IPS-18a (cell line): ENCODE measurements around the gene HEXD.

ENCODE experiments used
- H3K27ac ChIP-seq: one replicate; pipeline ENCODE4 v1.5.1; 2013; ENCODE audit warnings: low read length
- H3K27me3 ChIP-seq: one replicate; pipeline ENCODE4 v1.6.1; 2013; ENCODE audit warnings: mild to moderate bottlenecking, low read length; ENCODE audit not compliant: control insufficient read depth, insufficient read depth
- H3K36me3 ChIP-seq: one replicate; pipeline ENCODE4 v1.6.1; 2013; ENCODE audit warnings: low read depth, low read length; ENCODE audit not compliant: control insufficient read depth
- H3K4me1 ChIP-seq: one replicate; pipeline ENCODE4 v1.6.1; 2013; ENCODE audit warnings: low read depth, low read length; ENCODE audit not compliant: control insufficient read depth
- H3K4me3 ChIP-seq: one replicate; pipeline ENCODE4 v1.5.1; 2013; ENCODE audit warnings: low read length
- H3K9ac ChIP-seq: one replicate; pipeline ENCODE4 v1.6.1; 2013; ENCODE audit warnings: mild to moderate bottlenecking, low read length, moderate library complexity
- H3K9me3 ChIP-seq: one replicate; pipeline ENCODE4 v1.6.1; 2013; ENCODE audit warnings: low read depth, low read length; ENCODE audit not compliant: control insufficient read depth

HEXD gene

DNA sequence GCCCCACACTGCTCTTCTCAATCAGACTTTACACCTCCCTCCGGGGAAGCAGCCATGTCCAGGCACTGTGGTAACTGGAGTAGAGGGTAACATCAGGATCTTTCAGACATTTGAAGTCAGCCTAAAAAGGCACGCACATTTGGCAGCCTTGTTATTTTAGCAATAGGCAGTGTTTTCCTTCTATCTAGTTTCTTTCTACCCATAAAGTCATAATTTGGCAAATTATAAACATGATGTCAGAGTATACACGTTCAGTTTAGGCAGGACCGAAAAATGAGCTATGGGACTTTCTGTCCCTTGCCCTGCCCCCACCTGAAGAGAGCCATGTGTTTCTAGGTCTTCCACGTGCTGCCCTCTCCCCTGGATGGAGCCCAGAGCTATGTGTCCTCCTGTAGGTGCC, 61.5 kb downstream of the HEXD start:
- no peak overlapping the region for H3K27ac ChIP-seq
- no peaks in the 10 kb centered on the region for H3K9me3 ChIP-seq
- no peak overlapping the region for H3K9ac ChIP-seq
- H3K27me3 ChIP-seq = no peaks in the 10 kb centered on the region
- no peaks in the 10 kb centered on the region for H3K4me1 ChIP-seq
- peaks cover 43% of the 10 kb centered on the region for H3K36me3 ChIP-seq
- H3K4me3 ChIP-seq = no peak overlapping the region

DNA sequence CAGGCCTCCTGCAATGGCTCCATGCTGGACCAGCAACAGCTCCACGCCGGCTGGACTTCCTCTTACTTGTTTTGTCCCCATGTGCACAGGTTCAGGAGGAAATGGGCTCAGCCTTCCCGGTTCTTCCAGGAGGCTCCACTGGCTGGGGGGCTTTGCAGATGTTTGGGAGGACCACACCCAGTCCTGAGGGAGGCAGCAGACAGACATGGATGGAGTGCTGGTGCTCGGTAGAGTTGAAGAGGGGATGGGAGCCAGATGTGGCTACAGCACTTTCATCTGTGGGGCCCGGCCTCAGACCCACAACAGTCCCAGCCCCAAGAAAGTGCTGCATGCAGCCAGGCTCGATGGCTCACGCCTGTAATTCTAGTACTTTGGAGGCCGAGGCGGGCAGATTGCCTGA, 62.2 kb downstream of the HEXD start:
- peaks cover 45% of the 10 kb centered on the region for H3K36me3 ChIP-seq

DNA sequence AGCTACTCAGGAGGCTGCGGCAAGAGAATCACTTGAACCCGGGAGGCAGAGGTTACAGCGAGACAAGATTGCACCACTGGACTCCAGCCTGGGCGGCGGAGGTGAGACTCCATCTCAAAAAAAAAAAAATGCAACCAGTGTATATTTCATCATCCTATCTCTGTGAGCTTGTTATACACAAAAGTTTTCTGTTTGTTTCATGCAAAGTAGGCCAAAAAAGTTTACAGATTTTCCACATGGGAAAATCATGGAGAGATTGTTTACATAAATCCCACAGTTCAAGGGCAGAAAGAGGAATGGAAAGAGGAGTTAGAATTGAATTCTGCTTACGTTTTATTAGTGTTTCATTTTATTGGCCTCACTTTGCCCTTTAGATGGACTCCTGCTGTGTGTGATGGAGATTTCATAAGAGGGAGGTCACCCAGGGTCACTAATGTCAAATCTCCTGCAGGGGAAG, 65.1 kb downstream of the HEXD start:
- no peaks in the 10 kb centered on the region for H3K27me3 ChIP-seq
- no peaks in the 10 kb centered on the region for H3K4me1 ChIP-seq
- H3K9me3 ChIP-seq = no peaks in the 10 kb centered on the region
- H3K36me3 ChIP-seq = peaks cover 55% of the 10 kb centered on the region
- no peak overlapping the region for H3K4me3 ChIP-seq
- no peak overlapping the region for H3K27ac ChIP-seq
- no peak overlapping the region for H3K9ac ChIP-seq

More for the DNA sequence above, 62.2 kb downstream of the HEXD start:
- H3K4me1 ChIP-seq = no peaks in the 10 kb centered on the region
- no peaks in the 10 kb centered on the region for H3K27me3 ChIP-seq
- no peak overlapping the region for H3K9ac ChIP-seq
- H3K4me3 ChIP-seq = no peak overlapping the region
- no peaks in the 10 kb centered on the region for H3K9me3 ChIP-seq
- H3K27ac ChIP-seq = no peak overlapping the region

DNA sequence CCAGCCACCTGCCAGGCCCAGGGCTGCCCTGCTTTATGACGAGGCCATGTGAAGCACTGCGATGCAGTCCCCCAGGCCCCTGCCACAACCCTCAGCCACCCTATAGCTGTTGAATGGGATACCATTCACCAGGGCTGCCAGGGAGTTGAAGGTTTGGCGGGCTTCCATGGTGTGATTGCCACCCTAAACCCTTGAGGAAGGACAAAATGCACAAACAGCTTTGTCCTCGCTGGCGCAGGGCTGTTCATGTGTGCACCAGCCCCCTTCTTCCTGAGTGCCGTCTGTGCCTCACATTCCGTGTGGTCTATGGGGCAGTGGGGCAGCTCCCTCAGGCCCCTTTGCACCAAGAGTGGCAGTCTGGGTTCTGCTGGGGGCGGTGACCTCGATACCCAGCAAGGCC, 65.7 kb downstream of the HEXD start:
- Histone ChIP-seq H3K4me1 (no peaks in the 10 kb centered on the region), H3K9ac (no peak overlapping the region), H3K36me3 (peaks cover 53% of the 10 kb centered on the region), H3K9me3 (no peaks in the 10 kb centered on the region), H3K4me3 (no peak overlapping the region), H3K27ac (no peak overlapping the region), H3K27me3 (no peaks in the 10 kb centered on the region)

DNA sequence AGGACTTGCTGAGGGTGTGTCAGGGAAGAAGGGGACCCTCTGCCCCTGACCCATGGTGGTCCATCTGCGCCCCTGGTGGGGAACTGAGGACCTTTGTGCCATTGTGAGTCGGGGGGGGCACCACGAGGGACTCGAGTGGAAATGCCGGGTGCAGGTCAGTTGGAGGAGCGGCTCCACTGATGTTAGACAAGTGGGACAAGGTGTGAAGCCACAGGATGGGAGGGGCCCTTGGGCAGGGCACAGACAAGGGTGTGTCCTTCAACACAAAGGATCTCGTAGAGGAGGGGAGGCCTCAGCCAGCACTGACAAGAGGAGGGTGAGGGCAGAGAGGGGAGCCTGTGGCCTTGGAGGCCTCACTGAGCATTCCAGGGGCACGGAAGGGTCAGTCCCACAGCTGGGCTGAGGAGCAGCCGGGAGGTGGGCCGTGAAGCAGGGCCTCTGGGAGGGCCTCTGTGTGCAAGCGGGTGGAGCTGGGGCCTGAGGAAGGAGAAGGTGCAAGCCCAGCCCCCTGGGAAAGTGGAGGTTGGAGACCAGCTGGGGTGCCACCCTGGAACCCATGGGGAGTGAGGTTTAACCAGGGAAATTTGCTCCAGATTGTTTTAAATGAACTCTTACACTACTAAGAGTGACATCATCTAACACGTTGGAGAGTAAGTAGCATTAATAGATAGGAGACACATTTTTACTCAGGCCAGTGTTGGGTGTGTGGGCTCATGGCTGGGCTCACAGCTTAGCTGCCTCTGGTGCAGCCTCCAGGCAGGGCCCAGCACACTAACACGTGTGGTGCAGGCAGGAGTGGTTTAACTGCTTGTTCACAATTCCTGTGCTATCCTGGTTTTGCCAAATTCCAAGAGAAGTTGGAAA, 68.3 kb downstream of the HEXD start:
- Histone ChIP-seq H3K36me3 (peaks cover 37% of the 10 kb centered on the region), H3K9me3 (no peaks in the 10 kb centered on the region), H3K9ac (no peak overlapping the region), H3K27me3 (no peaks in the 10 kb centered on the region), H3K27ac (no peak overlapping the region), H3K4me3 (no peak overlapping the region), H3K4me1 (no peaks in the 10 kb centered on the region)

DNA sequence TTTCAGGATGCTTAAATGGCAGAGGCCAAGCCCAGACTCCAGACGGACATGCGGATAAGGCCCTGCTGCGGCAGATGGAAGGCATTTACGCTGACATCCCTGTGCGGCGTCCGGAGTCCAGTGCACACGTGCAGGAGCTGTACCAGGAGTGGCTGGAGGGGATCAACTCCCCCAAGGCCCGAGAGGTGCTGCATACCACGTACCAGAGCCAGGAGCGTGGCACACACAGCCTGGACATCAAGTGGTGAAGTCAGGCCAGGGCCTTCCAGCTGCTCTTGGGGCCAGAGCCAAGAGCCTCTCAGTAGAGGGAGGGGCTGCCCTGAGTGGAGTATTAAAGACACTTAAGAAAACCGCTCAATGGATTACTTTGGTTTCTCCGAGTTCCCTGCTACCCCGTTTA, 69.8 kb downstream of the HEXD start:
- Histone ChIP-seq H3K9me3 (no peaks in the 10 kb centered on the region), H3K4me1 (no peaks in the 10 kb centered on the region), H3K4me3 (no peak overlapping the region), H3K9ac (no peak overlapping the region), H3K27me3 (no peaks in the 10 kb centered on the region), H3K27ac (no peak overlapping the region), H3K36me3 (peaks cover 33% of the 10 kb centered on the region)

DNA sequence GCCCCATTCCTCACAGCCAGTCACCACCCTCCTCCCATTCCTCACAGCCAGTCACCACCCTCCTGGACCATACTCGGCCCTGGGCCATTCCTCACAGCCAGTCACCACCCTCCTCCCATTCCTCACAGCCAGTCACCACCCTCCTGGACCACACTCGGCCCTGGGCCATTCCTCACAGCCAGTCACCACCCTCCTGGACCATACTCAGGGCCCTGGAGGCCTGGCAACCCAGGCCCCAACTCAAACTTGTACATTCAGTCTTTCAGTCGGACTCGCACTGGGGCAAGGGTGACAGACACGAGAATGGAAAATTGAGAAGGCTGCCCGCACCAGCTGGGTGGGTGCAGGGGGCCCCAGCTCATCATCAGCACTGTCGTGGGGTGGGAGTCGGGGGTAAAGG, 71.0 kb downstream of the HEXD start:
- Histone ChIP-seq H3K36me3 (peaks cover 24% of the 10 kb centered on the region), H3K27ac (no peak overlapping the region), H3K4me3 (no peak overlapping the region), H3K9ac (no peak overlapping the region), H3K4me1 (no peaks in the 10 kb centered on the region), H3K9me3 (no peaks in the 10 kb centered on the region), H3K27me3 (no peaks in the 10 kb centered on the region)

DNA sequence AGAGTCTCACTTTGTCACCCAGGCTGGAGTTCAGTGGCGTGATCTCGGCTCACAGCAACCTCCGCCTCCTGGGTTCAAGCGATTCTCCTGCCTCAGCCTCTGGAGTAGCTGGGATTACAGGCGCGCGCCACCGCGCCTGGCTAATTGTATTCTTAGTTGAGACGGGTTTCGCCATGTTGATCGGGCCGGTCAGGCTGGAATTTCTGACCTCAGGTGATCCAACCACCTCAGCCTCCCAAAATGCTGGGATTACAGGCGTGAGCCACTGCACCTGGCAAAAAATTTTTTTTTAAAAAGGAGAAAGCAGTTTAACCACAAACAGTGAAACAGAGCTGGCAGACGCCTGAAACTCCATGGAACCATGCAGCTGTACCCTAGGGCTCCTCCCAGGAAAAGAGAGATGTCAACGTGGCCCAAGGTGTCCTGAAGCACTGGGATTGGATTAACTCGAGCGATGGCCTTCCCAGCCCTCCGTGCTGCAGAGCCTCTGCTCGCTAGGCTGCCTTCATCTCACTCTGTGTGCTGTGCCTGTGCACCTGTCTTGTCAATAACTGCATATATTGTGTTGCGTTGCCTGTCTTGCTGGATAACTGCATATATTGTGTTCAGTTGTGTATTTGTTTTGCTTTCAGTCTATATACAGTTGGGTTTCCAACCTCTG, 71.8 kb downstream of the HEXD start:
- Histone ChIP-seq H3K9ac (no peak overlapping the region), H3K36me3 (peaks cover 17% of the 10 kb centered on the region), H3K27ac (no peak overlapping the region), H3K4me1 (no peaks in the 10 kb centered on the region), H3K4me3 (no peak overlapping the region), H3K27me3 (no peaks in the 10 kb centered on the region), H3K9me3 (no peaks in the 10 kb centered on the region)

DNA sequence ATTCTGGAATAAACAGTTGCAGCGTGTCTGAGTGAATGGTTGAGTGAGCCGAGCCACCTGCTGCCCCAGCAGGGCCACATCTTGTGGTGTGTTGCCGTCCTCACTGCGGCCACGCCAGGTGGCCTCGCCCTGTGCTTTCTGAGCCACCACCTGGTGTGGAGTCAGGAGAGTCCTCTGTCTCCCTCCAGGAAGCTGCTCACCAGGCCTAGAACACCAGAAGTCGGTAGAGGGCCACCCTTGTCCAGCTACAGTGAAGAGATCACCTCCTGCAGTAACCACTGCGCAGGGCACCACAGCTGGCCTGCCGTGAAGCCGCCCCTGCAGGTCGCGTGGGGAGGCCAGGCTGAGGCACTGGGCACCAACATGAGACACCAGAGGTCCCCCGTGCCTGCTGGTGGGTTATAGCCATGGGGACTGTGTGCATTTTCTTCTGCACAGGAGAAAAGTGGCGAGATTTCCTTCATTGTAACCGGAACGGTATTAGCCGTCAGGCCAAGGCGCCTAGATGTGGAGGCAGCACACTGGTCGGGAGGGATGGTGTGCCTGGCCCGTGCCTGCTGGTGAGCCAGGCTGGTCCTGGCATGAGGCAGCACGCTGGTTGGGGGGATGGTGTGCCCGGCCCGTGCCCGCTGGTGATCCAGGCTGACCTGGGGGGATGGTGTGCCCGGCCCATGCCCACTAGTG, 72.5 kb downstream of the HEXD start:
- H3K9me3 ChIP-seq = no peaks in the 10 kb centered on the region
- H3K4me3 ChIP-seq = no peak overlapping the region
- no peak overlapping the region for H3K27ac ChIP-seq
- peaks cover 2% of the 10 kb centered on the region for H3K27me3 ChIP-seq
- peaks cover 11% of the 10 kb centered on the region for H3K36me3 ChIP-seq
- no peak overlapping the region for H3K9ac ChIP-seq
- no peaks in the 10 kb centered on the region for H3K4me1 ChIP-seq

DNA sequence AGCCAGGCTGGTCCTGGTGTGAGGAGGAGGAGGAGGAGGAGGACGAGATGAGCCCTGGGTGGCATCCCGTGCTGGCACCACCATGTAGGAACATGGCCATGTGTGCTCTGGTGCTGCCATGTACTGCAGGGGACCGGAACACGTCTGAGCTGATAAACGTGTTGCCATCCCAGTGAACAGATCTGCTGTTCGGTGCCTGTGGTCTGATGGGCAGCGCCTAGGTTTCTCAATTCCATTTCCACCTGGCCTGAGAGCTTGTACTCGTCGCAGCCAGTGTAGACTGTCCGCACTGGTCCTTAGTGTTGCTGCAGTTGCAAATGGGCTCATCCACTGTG, 73.0 kb downstream of the HEXD start:
- Histone ChIP-seq H3K9ac (no peak overlapping the region), H3K4me1 (no peaks in the 10 kb centered on the region), H3K9me3 (no peaks in the 10 kb centered on the region), H3K27me3 (peaks cover 7% of the 10 kb centered on the region), H3K36me3 (peaks cover 8% of the 10 kb centered on the region), H3K27ac (no peak overlapping the region), H3K4me3 (no peak overlapping the region)

DNA sequence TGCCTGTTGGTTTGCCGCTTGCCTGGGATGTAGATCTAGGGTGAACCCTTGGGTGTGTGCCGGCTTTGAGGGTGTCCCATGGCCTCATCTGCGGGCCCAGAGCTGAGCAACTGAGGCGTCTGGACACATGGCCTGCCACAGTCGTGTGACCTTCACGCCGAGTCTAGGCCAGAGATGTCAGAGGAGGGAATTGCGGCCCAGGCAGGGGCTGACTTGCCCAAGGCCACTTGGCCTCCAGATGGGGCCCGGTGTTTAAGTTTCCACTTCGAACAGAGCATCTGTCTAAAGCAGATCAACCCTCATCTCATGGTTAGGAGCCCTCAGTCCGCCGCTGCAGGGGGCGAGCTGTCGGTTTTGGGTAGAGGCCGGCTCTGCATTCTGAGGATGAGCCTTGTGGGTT, 73.4 kb downstream of the HEXD start:
- no peaks in the 10 kb centered on the region for H3K9me3 ChIP-seq
- H3K4me1 ChIP-seq = no peaks in the 10 kb centered on the region
- no peak overlapping the region for H3K4me3 ChIP-seq
- H3K27me3 ChIP-seq = peaks cover 11% of the 10 kb centered on the region
- peaks cover 5% of the 10 kb centered on the region for H3K36me3 ChIP-seq
- no peak overlapping the region for H3K9ac ChIP-seq
- H3K27ac ChIP-seq = no peak overlapping the region
